IMR-90 (cell line): ENCODE results near the gene PRR23E. TPM values are rescaled to one million over a fixed set of nuclear protein-coding genes. Genes with fewer than 3 reads are reported as not detected.

Experiments used
- ATAC-seq: fragments of 200-7000 bp; cut with Tn5 transposase; 2 replicates; pipeline ENCODE4 v1.9.1; 2020; ENCODE audit warnings: low read depth, mild to moderate bottlenecking, moderate library complexity
- BruUV-seq: library from RNA; stranded (reverse); fragments of 400-500 nt; replicated peaks from 2 replicates; lab custom pipeline; 2021; lab: Mats Ljungman, UMichigan
- CTCF ChIA-PET: fragments of 300-600 bp; formaldehyde crosslinking; extraction: SDS; loops from one replicate; lab custom pipeline; 2021; ENCODE audit warnings: antibody characterized with exemption; lab: Yijun Ruan, JAX
- POLR2A ChIA-PET: fragments of 300-600 bp; sonication (Branson Sonifier 250); formaldehyde crosslinking; loops from one replicate; lab custom pipeline; 2022; ENCODE audit warnings: antibody characterized with exemption; ENCODE audit not compliant: unreplicated experiment; lab: Charles Lee
- DNase-seq: peaks from one replicate; pipeline ENCODE4 v3.0.0; 2013
- H2AFZ ChIP-seq: replicated peaks from 2 replicates; pipeline ENCODE3; 2013; ENCODE audit warnings: low read length, mild to moderate bottlenecking; ENCODE audit not compliant: poor library complexity
- H2AK5ac ChIP-seq: 2 replicates; pipeline ENCODE4 v1.6.1; 2013; ENCODE audit warnings: low read depth, low read length, inconsistent platforms
- H2AK9ac ChIP-seq: replicated peaks from 2 replicates; pipeline ENCODE3; 2013; ENCODE audit warnings: mild to moderate bottlenecking, low read depth, low read length, moderate library complexity; ENCODE audit not compliant: poor library complexity
- H2BK120ac ChIP-seq: 2 replicates; pipeline ENCODE4 v1.6.1; 2013; ENCODE audit warnings: low read depth, low read length, inconsistent platforms
- H2BK15ac ChIP-seq: 3 replicates; pipeline ENCODE4 v1.6.1; 2013; ENCODE audit warnings: low read depth, low read length, inconsistent platforms
- H2BK20ac ChIP-seq: 2 replicates; pipeline ENCODE4 v1.6.1; 2013; ENCODE audit warnings: low read depth, mild to moderate bottlenecking, inconsistent platforms, low read length, moderate library complexity
- H2BK5ac ChIP-seq: 2 replicates; pipeline ENCODE4 v1.6.1; 2013; ENCODE audit warnings: mild to moderate bottlenecking, low read depth, low read length, inconsistent platforms; ENCODE audit not compliant: poor library complexity, severe bottlenecking
- H3K14ac ChIP-seq: replicated peaks from 2 replicates; pipeline ENCODE4 v1.6.1; 2013; ENCODE audit warnings: low read depth, low read length, inconsistent platforms
- H3K18ac ChIP-seq: 2 replicates; pipeline ENCODE4 v1.6.1; 2013; ENCODE audit warnings: low read depth, low read length, control low read depth
- H3K23ac ChIP-seq: 2 replicates; pipeline ENCODE4 v1.6.1; 2013; ENCODE audit warnings: low read depth, low read length, inconsistent platforms
- H3K27ac ChIP-seq: 2 replicates; pipeline ENCODE4 v1.5.1; 2013; ENCODE audit warnings: mild to moderate bottlenecking, control low read depth, low read length; ENCODE audit not compliant: insufficient read depth
- H3K27me3 ChIP-seq: 2 replicates; pipeline ENCODE4 v1.6.1; 2013; ENCODE audit warnings: low read length; ENCODE audit not compliant: control insufficient read depth, insufficient read depth
- H3K36me3 ChIP-seq: 2 replicates; pipeline ENCODE4 v1.6.1; 2013; ENCODE audit warnings: low read length, mixed read lengths; ENCODE audit not compliant: control insufficient read depth, insufficient read depth
- H3K4ac ChIP-seq: 2 replicates; pipeline ENCODE4 v1.6.1; 2013; ENCODE audit warnings: low read depth, low read length, inconsistent platforms
- H3K4me1 ChIP-seq: 2 replicates; pipeline ENCODE4 v1.6.1; 2013; ENCODE audit warnings: low read length, mixed read lengths; ENCODE audit not compliant: control insufficient read depth, insufficient read depth
- H3K4me2 ChIP-seq: 2 replicates; pipeline ENCODE4 v1.6.1; 2013; ENCODE audit warnings: low read depth, mild to moderate bottlenecking, control low read depth, low read length, moderate library complexity
- H3K4me3 ChIP-seq: 2 replicates; pipeline ENCODE4 v1.5.1; 2013; ENCODE audit warnings: low read depth, mild to moderate bottlenecking, control low read depth, low read length, moderate library complexity; ENCODE audit not compliant: insufficient read depth
- H3K56ac ChIP-seq: 2 replicates; pipeline ENCODE4 v1.6.1; 2013; ENCODE audit warnings: low read length, inconsistent platforms; ENCODE audit not compliant: insufficient read depth; ENCODE audit errors: extremely low read depth
- H3K79me1 ChIP-seq, 2 experiments: 2 replicates each; pipeline ENCODE4 v1.6.1; 2013; ENCODE audit warnings: low read length in 2 of 2, inconsistent platforms in 1 of 2, low read depth in 1 of 2
- H3K9ac ChIP-seq: 2 replicates; pipeline ENCODE4 v1.6.1; 2013; ENCODE audit warnings: low read depth, low read length, control low read depth
- H3K9me1 ChIP-seq: 2 replicates; pipeline ENCODE4 v1.6.1; 2013; ENCODE audit warnings: low read length, inconsistent platforms; ENCODE audit not compliant: insufficient read depth
- H3K9me3 ChIP-seq: 2 replicates; pipeline ENCODE4 v1.6.1; 2013; ENCODE audit warnings: low read length; ENCODE audit not compliant: control insufficient read depth, insufficient read depth
- H4K20me1 ChIP-seq: 2 replicates; pipeline ENCODE4 v1.6.1; 2013; ENCODE audit warnings: low read length, inconsistent platforms; ENCODE audit not compliant: insufficient read depth
- H4K5ac ChIP-seq: 2 replicates; pipeline ENCODE4 v1.6.1; 2013; ENCODE audit warnings: mild to moderate bottlenecking, low read depth, low read length, control low read depth
- H4K8ac ChIP-seq, 2 experiments: 2 replicates each; pipeline ENCODE4 v1.6.1; 2013; ENCODE audit warnings: low read depth in 2 of 2, low read length in 2 of 2, control low read depth in 1 of 2, inconsistent platforms in 1 of 2
- H4K91ac ChIP-seq: 2 replicates; pipeline ENCODE4 v1.6.1; 2013; ENCODE audit warnings: low read depth, low read length, inconsistent platforms; ENCODE audit not compliant: insufficient read depth
- BHLHE40 ChIP-seq: fragments of 150-350 bp; IDR thresholded peaks from 2 replicates; pipeline ENCODE4 v1.6.1; 2016; ENCODE audit warnings: mild to moderate bottlenecking, low read depth, low read length
- CEBPB ChIP-seq: IDR thresholded peaks from 2 replicates; pipeline ENCODE4 v1.6.1; 2012; ENCODE audit warnings: low read depth, low read length, improper control_type of control experiment
- CHD1 ChIP-seq: IDR thresholded peaks from 2 replicates; pipeline ENCODE4 v1.6.1; 2012; ENCODE audit warnings: low read depth, low read length, improper control_type of control experiment
- FOS ChIP-seq: fragments of 150-350 bp; IDR thresholded peaks from 2 replicates; pipeline ENCODE4 v1.6.1; 2016; ENCODE audit warnings: low read depth, low read length
- MAFK ChIP-seq: IDR thresholded peaks from 2 replicates; pipeline ENCODE4 v1.6.1; 2012; ENCODE audit warnings: low read depth, low read length, improper control_type of control experiment
- MAZ ChIP-seq: IDR thresholded peaks from 2 replicates; pipeline ENCODE4 v1.6.1; 2012; ENCODE audit warnings: low read depth, mild to moderate bottlenecking, low read length, improper control_type of control experiment, moderate library complexity, borderline replicate concordance
- MXI1 ChIP-seq: IDR thresholded peaks from 2 replicates; pipeline ENCODE4 v1.6.1; 2012; ENCODE audit warnings: low read depth, mild to moderate bottlenecking, low read length, moderate library complexity, borderline replicate concordance
- NFE2L2 ChIP-seq: fragments of 150-350 bp; IDR thresholded peaks from 2 replicates; pipeline ENCODE4 v1.6.1; 2016; ENCODE audit warnings: low read depth, mild to moderate bottlenecking, low read length
- POLR2A ChIP-seq: IDR thresholded peaks from 2 replicates; pipeline ENCODE4 v1.6.1; 2012; ENCODE audit warnings: mild to moderate bottlenecking, low read depth, low read length
- RAD21 ChIP-seq: IDR thresholded peaks from 2 replicates; pipeline ENCODE4 v1.6.1; 2012; ENCODE audit warnings: low read length, improper control_type of control experiment
- RCOR1 ChIP-seq: IDR thresholded peaks from 2 replicates; pipeline ENCODE4 v1.6.1; 2012; ENCODE audit warnings: mild to moderate bottlenecking, low read length, improper control_type of control experiment; ENCODE audit not compliant: insufficient replicate concordance
- RFX5 ChIP-seq: IDR thresholded peaks from 2 replicates; pipeline ENCODE4 v1.8.0; 2012; ENCODE audit warnings: low read depth, mild to moderate bottlenecking, low read length, moderate library complexity
- SMC3 ChIP-seq: fragments of 150-350 bp; IDR thresholded peaks from 2 replicates; pipeline ENCODE4 v1.6.1; 2016; ENCODE audit warnings: low read depth, mild to moderate bottlenecking, antibody characterized with exemption, low read length, moderate library complexity
- WGBS, 2 experiments: methylation state at CpG; one replicate each; pipeline versions ENCODE4 v1.1.5 to v1.1.7; 2013; ENCODE audit warnings: missing lambda C conversion rate in 2 of 2; ENCODE audit not compliant: insufficient read length in 1 of 2; ENCODE audit errors: extremely low coverage in 2 of 2; 5-methylcytosine and 5-hydroxymethylcytosine counted together
- dilution Hi-C: fragments of 300-500 bp; cut with HindIII; formaldehyde crosslinking; loops from one replicate; pipeline ENCODE4 v1.14.3; 2018; ENCODE audit warnings: low sequenced_read_pairs; ENCODE audit not compliant: unreplicated experiment
- in situ Hi-C: fragments of 300-500 bp; cut with MboI; formaldehyde crosslinking; loops from 3 replicates; pipeline ENCODE4 v1.14.3; 2019; ENCODE audit warnings: low sequenced_read_pairs, inconsistent platforms, mixed read lengths
- intact Hi-C: fragments of 100-400 bp; cut with micrococcal nuclease; formaldehyde crosslinking; loops from 2 replicates; pipeline ENCODE4 v1.10.0; 2022
- polyA plus RNA-seq, 3 experiments: library from polyadenylated mRNA; depleted of rRNA; stranded (reverse); fragments of >200 nt; gene quantifications; 2 replicates each; pipeline ENCODE4 v1.2.3, GENCODE V29; 2012; ENCODE audit warnings: low replicate concordance in 1 of 3
- total RNA-seq: library from RNA; depleted of rRNA; stranded (reverse); fragments of >200 nt; gene quantifications from 2 replicates; pipeline ENCODE4 v1.2.3, GENCODE V29; 2012
- TF ChIP-seq, protein P1 (sequence below): fragments of 150-350 bp; IDR thresholded peaks from 2 replicates; pipeline ENCODE4 v1.6.1; 2016; ENCODE audit warnings: low read depth, mild to moderate bottlenecking, low read length, moderate library complexity, borderline replicate concordance
- TF ChIP-seq, protein P2 (sequence below): fragments of 150-350 bp; IDR thresholded peaks from 2 replicates; pipeline ENCODE4 v1.6.1; 2017; ENCODE audit warnings: mild to moderate bottlenecking, antibody characterized with exemption, low read length, low read depth
- TF ChIP-seq, protein P3 (sequence below): conservative IDR thresholded peaks from 2 replicates; pipeline ENCODE4 v1.5.1; 2012; ENCODE audit warnings: mild to moderate bottlenecking, low read depth, low read length, improper control_type of control experiment

The PRR23E gene
- total and polyA plus RNA-seq, 2 of the 4 experiments (the other 2 are of a cell fraction): not detected

DNA sequence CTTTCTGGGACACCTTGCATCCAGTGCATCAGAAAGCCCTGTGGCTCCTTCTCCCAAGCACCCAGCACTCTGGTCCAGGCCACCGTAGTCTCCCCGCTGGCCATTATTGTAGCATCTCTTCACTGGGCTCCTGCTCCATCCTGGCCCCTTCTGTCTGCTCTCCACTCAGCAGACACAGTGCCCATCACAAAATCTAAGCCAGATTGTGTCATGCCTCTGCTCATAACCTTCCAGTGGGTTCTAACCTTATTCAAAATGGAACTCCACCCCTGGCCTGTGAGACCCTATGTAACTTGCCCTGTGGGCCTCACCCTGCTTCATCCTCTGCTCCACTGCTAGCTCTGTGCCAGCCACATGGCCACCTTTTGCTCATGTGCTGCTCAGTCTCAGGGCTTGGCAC, 31.7 kb upstream of the PRR23E start:
- H2AK5ac ChIP-seq: no peak overlapping the region
- no peak overlapping the region for H3K14ac ChIP-seq
- no peak overlapping the region for H3K9ac ChIP-seq
- no peak overlapping the region for H2AFZ ChIP-seq
- H3K4me3 ChIP-seq: no peak overlapping the region
- H2BK120ac ChIP-seq: no peak overlapping the region
- ChIA-PET POLR2A (no interaction called here), CTCF (no interaction called here)
- ATAC-seq (no peak), DNase-seq (no peak)
- intact Hi-C loops (no loop called here), in situ Hi-C loops (no loop called here), dilution Hi-C loops (no loop called here)
- H2BK5ac ChIP-seq: no peak overlapping the region
- H3K4ac ChIP-seq: no peak overlapping the region
- H2BK15ac ChIP-seq: no peak overlapping the region
- no peaks in the 10 kb centered on the region for H4K20me1 ChIP-seq
- no peak overlapping the region for H4K91ac ChIP-seq
- H3K27me3 ChIP-seq: peaks cover 3% of the 10 kb centered on the region
- no peak overlapping the region for H4K8ac ChIP-seq
- H3K9me3 ChIP-seq: no peaks in the 10 kb centered on the region
- H2BK20ac ChIP-seq: no peak overlapping the region
- H3K9me1 ChIP-seq: no peaks in the 10 kb centered on the region
- no peak overlapping the region for H2AK9ac ChIP-seq
- no peak overlapping the region for H3K27ac ChIP-seq
- H3K18ac ChIP-seq: no peak overlapping the region
- H3K4me1 ChIP-seq: no peaks in the 10 kb centered on the region
- H4K5ac ChIP-seq: no peak overlapping the region
- H3K79me1 ChIP-seq: no peaks in the 10 kb centered on the region
- TF ChIP-seq RAD21 (no peak), POLR2A (no peak), SMC3 (no peak), CEBPB (no peak), CHD1 (no peak), RCOR1 (no peak), MAFK (no peak), MXI1 (no peak), BHLHE40 (no peak), NFE2L2 (no peak), FOS (no peak), MAZ (no peak), RFX5 (no peak)
- TF ChIP-seq, protein P1, sequence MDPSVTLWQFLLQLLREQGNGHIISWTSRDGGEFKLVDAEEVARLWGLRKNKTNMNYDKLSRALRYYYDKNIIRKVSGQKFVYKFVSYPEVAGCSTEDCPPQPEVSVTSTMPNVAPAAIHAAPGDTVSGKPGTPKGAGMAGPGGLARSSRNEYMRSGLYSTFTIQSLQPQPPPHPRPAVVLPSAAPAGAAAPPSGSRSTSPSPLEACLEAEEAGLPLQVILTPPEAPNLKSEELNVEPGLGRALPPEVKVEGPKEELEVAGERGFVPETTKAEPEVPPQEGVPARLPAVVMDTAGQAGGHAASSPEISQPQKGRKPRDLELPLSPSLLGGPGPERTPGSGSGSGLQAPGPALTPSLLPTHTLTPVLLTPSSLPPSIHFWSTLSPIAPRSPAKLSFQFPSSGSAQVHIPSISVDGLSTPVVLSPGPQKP: no peak
- TF ChIP-seq, protein P2, sequence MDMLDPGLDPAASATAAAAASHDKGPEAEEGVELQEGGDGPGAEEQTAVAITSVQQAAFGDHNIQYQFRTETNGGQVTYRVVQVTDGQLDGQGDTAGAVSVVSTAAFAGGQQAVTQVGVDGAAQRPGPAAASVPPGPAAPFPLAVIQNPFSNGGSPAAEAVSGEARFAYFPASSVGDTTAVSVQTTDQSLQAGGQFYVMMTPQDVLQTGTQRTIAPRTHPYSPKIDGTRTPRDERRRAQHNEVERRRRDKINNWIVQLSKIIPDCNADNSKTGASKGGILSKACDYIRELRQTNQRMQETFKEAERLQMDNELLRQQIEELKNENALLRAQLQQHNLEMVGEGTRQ: no peak
- TF ChIP-seq, protein P3, sequence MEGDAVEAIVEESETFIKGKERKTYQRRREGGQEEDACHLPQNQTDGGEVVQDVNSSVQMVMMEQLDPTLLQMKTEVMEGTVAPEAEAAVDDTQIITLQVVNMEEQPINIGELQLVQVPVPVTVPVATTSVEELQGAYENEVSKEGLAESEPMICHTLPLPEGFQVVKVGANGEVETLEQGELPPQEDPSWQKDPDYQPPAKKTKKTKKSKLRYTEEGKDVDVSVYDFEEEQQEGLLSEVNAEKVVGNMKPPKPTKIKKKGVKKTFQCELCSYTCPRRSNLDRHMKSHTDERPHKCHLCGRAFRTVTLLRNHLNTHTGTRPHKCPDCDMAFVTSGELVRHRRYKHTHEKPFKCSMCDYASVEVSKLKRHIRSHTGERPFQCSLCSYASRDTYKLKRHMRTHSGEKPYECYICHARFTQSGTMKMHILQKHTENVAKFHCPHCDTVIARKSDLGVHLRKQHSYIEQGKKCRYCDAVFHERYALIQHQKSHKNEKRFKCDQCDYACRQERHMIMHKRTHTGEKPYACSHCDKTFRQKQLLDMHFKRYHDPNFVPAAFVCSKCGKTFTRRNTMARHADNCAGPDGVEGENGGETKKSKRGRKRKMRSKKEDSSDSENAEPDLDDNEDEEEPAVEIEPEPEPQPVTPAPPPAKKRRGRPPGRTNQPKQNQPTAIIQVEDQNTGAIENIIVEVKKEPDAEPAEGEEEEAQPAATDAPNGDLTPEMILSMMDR: no peak
- WGBS, 2 experiments: no CpG with 5 or more reads among the region's 2 CpGs
- no TSS peak for BruUV-seq
- no peak overlapping the region for H3K56ac ChIP-seq
- no peaks in the 10 kb centered on the region for H3K36me3 ChIP-seq
- H3K4me2 ChIP-seq: no peak overlapping the region
- H3K23ac ChIP-seq: no peak overlapping the region
